GM18505 (cell line): Measurements from ENCODE around the gene FANCG.

Experiments
- ATAC-seq: cut with Tn5 transposase; IDR thresholded peaks from one replicate; pipeline ENCODE4 v1.9.1; 2021; ENCODE audit not compliant: unreplicated experiment
- POLR2A ChIP-seq: IDR thresholded peaks from 4 replicates; pipeline ENCODE4 v1.6.1; 2011; ENCODE audit warnings: borderline replicate concordance; ENCODE audit not compliant: insufficient read depth, insufficient read length; ENCODE audit errors: extremely low read depth

FANCG gene

GRCh38 chr9:35108461-35108860 is 28.7 kb upstream of the FANCG start:
- no peak for TF ChIP-seq POLR2A
- no peak for ATAC-seq

- no peak for TF ChIP-seq POLR2A
- ATAC-seq: no peak
These were observed 27.9 kb upstream of the FANCG start for GRCh38 chr9:35107297-35108290.

GRCh38 chr9:35106343-35106730 is 26.6 kb upstream of the FANCG start:
- ATAC-seq: no peak
- no peak for TF ChIP-seq POLR2A

GRCh38 chr9:35105571-35106342 is 26.0 kb upstream of the FANCG start:
- ATAC-seq: no peak
- TF ChIP-seq POLR2A: no peak

GRCh38 chr9:35105126-35105525 is 25.4 kb upstream of the FANCG start:
- no peak for TF ChIP-seq POLR2A
- no peak for ATAC-seq

- TF ChIP-seq POLR2A: no peak
- ATAC-seq: no peak
These were observed 24.8 kb upstream of the FANCG start for GRCh38 chr9:35104586-35104985.

GRCh38 chr9:35103660-35104191 is 24.0 kb upstream of the FANCG start:
- no peak for ATAC-seq
- no peak for TF ChIP-seq POLR2A

GRCh38 chr9:35102769-35103659 is 23.3 kb upstream of the FANCG start, which contains the start of gene STOML2:
STOML2 (minus strand) TSS chr9:35103131; CDS start chr9:35103094, 37 bp downstream.
- ATAC-seq: peak; percentile 86
- TF ChIP-seq POLR2A: peak; percentile 81

GRCh38 chr9:35102465-35102768 is 22.7 kb upstream of the FANCG start:
- no peak for TF ChIP-seq POLR2A
- ATAC-seq: peak; percentile 10

- no peak for TF ChIP-seq POLR2A
- no peak for ATAC-seq
These were observed 17.8 kb upstream of the FANCG start for GRCh38 chr9:35097573-35097972.

- TF ChIP-seq POLR2A: peak; percentile 91
- peak; percentile 83 for ATAC-seq
These were observed 16.5 kb upstream of the FANCG start, which contains the start of gene PIGO for GRCh38 chr9:35096035-35096849. PIGO (minus strand) TSS chr9:35096591; CDS start chr9:35095565, 1,026 bp downstream.

- no peak for TF ChIP-seq POLR2A
- no peak for ATAC-seq
These were observed 11.8 kb upstream of the FANCG start for GRCh38 chr9:35091536-35091935.
